GM12891 (cell line): ENCODE measurements around the gene SAMSN1.

ENCODE experiments used
- PAX5 ChIP-seq: IDR thresholded peaks from 2 replicates; pipeline ENCODE4 v1.6.1; 2011; ENCODE audit warnings: low read length, moderate library complexity, mild to moderate bottlenecking; ENCODE audit not compliant: insufficient read depth, severe bottlenecking
- TAF1 ChIP-seq: IDR thresholded peaks from 2 replicates; pipeline ENCODE4 v1.6.1; 2011; ENCODE audit warnings: low read depth, low read length, control low read depth

GRCh38 chr21:14526199-14526598 is 19.9 kb downstream of the SAMSN1 start:
- no peak for TF ChIP-seq PAX5
- TF ChIP-seq TAF1: no peak
